AG04449 (cell line): ENCODE results near the gene KIF6.

ENCODE experiments used
- CTCF ChIA-PET: fragments of 350-600 bp; formaldehyde crosslinking; extraction: SDS; loops from one replicate; lab custom pipeline; 2021; ENCODE audit warnings: antibody characterized with exemption; lab: Yijun Ruan, JAX
- POLR2A ChIA-PET: fragments of 400-600, 350-600 bp; formaldehyde crosslinking; extraction: SDS; loops from one replicate; lab custom pipeline; 2020; ENCODE audit warnings: antibody characterized with exemption, inconsistent platforms; lab: Yijun Ruan, JAX
- DNase-seq: peaks from one replicate; pipeline ENCODE4 v3.0.0-alpha.2; 2010; ENCODE audit warnings: low read depth, low spot score
- H3K4me3 ChIP-seq: 2 replicates; pipeline ENCODE4 v1.5.1; 2011; ENCODE audit warnings: low read depth, mild to moderate bottlenecking, control low read depth, low read length
- TF ChIP-seq, protein P1 (sequence below): IDR thresholded peaks from one replicate; pipeline ENCODE4 v1.5.1; 2011; ENCODE audit warnings: mild to moderate bottlenecking, moderate library complexity, low read length, control low read depth, inconsistent platforms; ENCODE audit not compliant: insufficient read depth; ENCODE audit errors: missing control alignments

Gene KIF6

DNA sequence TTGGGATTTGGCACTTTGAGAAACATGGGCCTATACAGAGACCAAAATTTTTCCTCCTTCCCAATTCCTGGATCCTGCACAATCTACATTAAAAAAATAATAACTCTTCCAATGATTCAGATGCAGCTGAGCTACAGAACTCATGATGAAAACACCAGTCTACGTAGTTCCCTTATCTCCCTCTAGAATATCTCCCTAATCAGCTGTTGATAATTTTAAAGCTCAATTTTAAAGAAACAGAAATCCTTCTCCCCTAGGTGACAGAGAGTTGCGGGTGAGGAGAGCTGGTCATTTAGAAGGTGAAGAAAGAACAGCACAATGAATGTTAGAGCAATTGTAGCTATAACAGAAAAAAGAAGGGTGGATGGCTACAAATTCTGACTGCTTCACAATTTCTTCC lies 227.1 kb downstream of the KIF6 start:
- no peak for DNase-seq
- ChIA-PET POLR2A (no interaction called here), CTCF (no interaction called here)
- H3K4me3 ChIP-seq, result no peak overlapping the region
- TF ChIP-seq, protein P1, sequence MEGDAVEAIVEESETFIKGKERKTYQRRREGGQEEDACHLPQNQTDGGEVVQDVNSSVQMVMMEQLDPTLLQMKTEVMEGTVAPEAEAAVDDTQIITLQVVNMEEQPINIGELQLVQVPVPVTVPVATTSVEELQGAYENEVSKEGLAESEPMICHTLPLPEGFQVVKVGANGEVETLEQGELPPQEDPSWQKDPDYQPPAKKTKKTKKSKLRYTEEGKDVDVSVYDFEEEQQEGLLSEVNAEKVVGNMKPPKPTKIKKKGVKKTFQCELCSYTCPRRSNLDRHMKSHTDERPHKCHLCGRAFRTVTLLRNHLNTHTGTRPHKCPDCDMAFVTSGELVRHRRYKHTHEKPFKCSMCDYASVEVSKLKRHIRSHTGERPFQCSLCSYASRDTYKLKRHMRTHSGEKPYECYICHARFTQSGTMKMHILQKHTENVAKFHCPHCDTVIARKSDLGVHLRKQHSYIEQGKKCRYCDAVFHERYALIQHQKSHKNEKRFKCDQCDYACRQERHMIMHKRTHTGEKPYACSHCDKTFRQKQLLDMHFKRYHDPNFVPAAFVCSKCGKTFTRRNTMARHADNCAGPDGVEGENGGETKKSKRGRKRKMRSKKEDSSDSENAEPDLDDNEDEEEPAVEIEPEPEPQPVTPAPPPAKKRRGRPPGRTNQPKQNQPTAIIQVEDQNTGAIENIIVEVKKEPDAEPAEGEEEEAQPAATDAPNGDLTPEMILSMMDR, result no peak

DNA sequence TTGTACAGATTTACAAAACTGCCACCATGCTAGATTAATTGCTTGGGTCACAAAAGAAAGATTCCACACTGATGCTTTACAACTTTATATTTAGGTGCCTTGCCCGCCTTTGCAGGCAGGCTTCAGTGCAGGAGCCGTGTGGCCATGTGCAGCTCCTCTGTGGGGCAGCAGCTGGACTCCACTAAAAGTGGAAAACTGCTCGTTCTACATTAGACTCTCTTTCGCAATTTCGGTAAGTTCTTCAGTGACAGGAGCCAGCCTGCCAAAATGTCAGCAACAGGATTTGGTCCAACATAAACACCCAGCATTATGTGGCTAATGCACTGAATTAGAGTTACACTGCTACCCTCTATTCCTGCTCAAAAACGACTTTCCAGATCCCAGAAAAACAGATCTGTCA lies 228.3 kb downstream of the KIF6 start:
- no peak for DNase-seq
- ChIA-PET CTCF (no interaction called here), POLR2A (no interaction called here)
- TF ChIP-seq, protein P1, result no peak
- H3K4me3 ChIP-seq, result no peak overlapping the region

DNA sequence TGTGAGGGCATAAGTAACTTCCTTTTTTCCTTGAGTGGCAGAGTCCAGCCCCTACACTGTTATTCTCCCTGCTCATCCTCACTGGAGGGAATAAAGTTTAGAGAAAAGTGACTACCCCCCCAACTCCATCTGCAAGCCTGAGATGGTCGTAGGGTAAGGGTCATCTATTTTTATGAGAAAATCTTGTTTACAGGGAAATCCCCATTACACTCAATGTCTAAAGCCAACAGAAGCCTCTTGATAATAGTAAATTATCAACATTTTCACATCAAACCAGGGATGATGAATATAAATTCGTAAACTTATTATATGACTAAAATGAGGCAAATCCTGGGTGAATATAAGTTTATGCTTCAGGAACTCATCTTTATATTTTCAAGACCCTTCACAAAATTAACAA lies 228.8 kb downstream of the KIF6 start:
- H3K4me3 ChIP-seq, result no peak overlapping the region
- POLR2A ChIA-PET, result no interaction called here
- CTCF ChIA-PET, result no interaction called here
- no peak for DNase-seq
- TF ChIP-seq, protein P1, result no peak

DNA sequence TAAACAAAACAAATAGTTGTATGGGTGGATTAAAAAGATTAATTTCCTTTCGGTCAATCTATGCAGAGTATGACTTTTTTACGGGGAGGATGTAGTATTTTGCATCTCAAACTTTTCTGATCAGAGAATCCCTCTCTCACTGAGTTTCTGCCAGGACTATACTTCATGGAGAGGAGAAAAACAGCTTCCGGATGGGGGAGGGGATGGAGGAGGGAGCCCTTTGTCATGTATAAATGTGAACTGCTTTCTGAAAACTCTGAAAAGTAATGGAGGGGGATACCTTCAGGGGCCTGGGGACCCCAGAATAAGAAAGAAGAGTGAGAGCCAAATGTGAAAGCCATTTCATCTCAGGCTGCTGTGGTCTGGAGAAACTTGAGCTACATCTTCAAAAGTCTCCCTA lies 229.6 kb downstream of the KIF6 start:
- DNase-seq, result no peak
- TF ChIP-seq, protein P1, result no peak
- ChIA-PET CTCF (no interaction called here), POLR2A (no interaction called here)
- H3K4me3 ChIP-seq, result no peak overlapping the region

DNA sequence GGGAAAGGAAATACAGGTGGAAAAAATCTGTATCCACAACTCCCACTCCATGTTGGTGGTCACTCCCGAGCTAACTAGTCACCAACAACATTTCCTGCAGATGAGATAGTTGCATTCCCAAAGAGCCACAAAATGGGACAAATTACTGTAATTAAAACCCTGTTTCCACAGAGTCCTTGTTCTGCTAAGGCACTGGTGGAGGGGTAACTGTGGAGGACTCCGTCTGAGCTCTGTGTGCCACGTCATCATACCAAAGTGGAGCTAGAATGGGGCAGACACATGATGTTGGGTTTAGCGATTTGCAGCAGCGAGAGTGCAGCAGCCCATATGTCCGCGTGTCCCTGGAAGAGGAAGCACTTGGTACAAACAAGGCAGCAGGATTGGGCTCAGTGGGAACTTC lies 230.2 kb downstream of the KIF6 start:
- CTCF ChIA-PET, result no interaction called here
- DNase-seq, result no peak
- POLR2A ChIA-PET, result no interaction called here

DNA sequence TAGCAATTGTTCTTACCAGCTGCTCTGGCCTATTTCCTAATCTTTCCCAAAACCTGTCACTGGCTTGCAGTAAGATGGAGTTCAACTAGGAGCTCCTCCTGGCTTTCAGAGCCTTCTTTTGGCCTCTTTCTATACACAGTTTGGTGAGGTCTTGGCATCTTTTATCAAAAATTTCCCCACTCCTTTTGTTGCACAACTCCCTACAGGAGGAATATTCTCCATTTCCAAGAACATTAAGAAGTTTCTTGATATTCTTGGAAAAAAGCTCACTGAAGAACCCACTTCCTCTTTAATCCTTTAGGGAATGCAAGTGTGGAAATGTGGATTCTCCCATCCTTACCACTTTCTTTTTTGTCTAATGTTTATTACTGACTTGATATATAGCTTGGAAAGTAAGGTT lies 231.4 kb downstream of the KIF6 start:
- no peak for DNase-seq
- H3K4me3 ChIP-seq, result no peak overlapping the region
- ChIA-PET CTCF (no interaction called here), POLR2A (no interaction called here)
- TF ChIP-seq, protein P1, result no peak

More for the DNA sequence above, 230.2 kb downstream of the KIF6 start:
- H3K4me3 ChIP-seq, result no peak overlapping the region
- TF ChIP-seq, protein P1, result no peak
